Aortic smooth muscle cell (primary cell): Measurements from ENCODE around the gene CCSAP. TPM values are rescaled to one million over a fixed set of nuclear protein-coding genes. Genes with fewer than 3 reads are reported as not detected.

Experiments
- total RNA-seq: library from RNA; depleted of rRNA; stranded (reverse); fragments of >200 nt; gene quantifications from 2 replicates; pipeline ENCODE4 v1.2.3, GENCODE V29; 2014

CCSAP gene
- total RNA-seq, result 3.7 and 4.6 TPM in 2 replicates

GRCh38 chr1:229342656-229343569 lies at the start of gene CCSAP:
CCSAP (minus strand) TSS chr1:229343047; CDS start chr1:229342465, 582 bp downstream.

Other genes starting within 250 kb of the CCSAP start
- 17.4 and 32.3 TPM in 2 replicates for gene RAB4A, start 71.9 kb downstream of the CCSAP start, total RNA-seq
- not detected in 2 replicates for gene ACTA1, start 91.0 kb upstream of the CCSAP start, total RNA-seq
- 30.3 and 30.5 TPM in 2 replicates for gene NUP133, start 165.3 kb upstream of the CCSAP start, total RNA-seq
- 13.2 and 14.5 TPM in 2 replicates for gene ABCB10, start 215.7 kb upstream of the CCSAP start, total RNA-seq